Left renal cortex interstitium (tissue), 4 donors: ENCODE data around the gene CACNA1I. TPM values are rescaled to one million over a fixed set of nuclear protein-coding genes. Genes with fewer than 3 reads are reported as not detected.

Experiments
- DNase-seq, 4 donors: peaks; one replicate each; pipeline ENCODE4 v3.0.0-alpha.2; 2013; ENCODE audit warnings: low read depth in 4 of 4, low spot score in 2 of 4, missing footprints in 1 of 4
- polyA plus RNA-seq, 4 donors: library from polyadenylated mRNA; unstranded; fragments of 120-200 nt; gene quantifications; one replicate each; pipeline ENCODE4 v1.2.1, GENCODE V29; 2013; ENCODE audit not compliant: insufficient read length in 4 of 4

CACNA1I gene
- polyA plus RNA-seq, 4 donors, result 0.04 to 0.13 (median 0.06) TPM

- DNase-seq, result no peak
Measured at GRCh38 chr22:39646398-39647063, 76.0 kb downstream of the CACNA1I start.

GRCh38 chr22:39647836-39648629, 77.5 kb downstream of the CACNA1I start:
- DNase-seq, result no peak

- DNase-seq, result no peak
Measured at GRCh38 chr22:39648630-39648950, 78.0 kb downstream of the CACNA1I start.

GRCh38 chr22:39649500-39650089, 79.0 kb downstream of the CACNA1I start:
- no peak for DNase-seq

- no peak for DNase-seq
Measured at GRCh38 chr22:39651053-39651996, 80.8 kb downstream of the CACNA1I start.

GRCh38 chr22:39652990-39653786, 82.6 kb downstream of the CACNA1I start:
- DNase-seq, result no peak

- DNase-seq, result no peak
Measured at GRCh38 chr22:39653787-39654077, 83.2 kb downstream of the CACNA1I start.

GRCh38 chr22:39654131-39654926, 83.8 kb downstream of the CACNA1I start:
- DNase-seq, result no peak

- DNase-seq, result no peak
Measured at GRCh38 chr22:39655004-39655579, 84.5 kb downstream of the CACNA1I start.

GRCh38 chr22:39655831-39656230, 85.3 kb downstream of the CACNA1I start:
- DNase-seq, result no peak

- no peak for DNase-seq
Measured at GRCh38 chr22:39656495-39657490, 86.2 kb downstream of the CACNA1I start.

GRCh38 chr22:39658367-39658766, 87.8 kb downstream of the CACNA1I start:
- DNase-seq, result no peak

- no peak for DNase-seq
Measured at GRCh38 chr22:39658806-39659463, 88.4 kb downstream of the CACNA1I start.

GRCh38 chr22:39661501-39661841, 90.9 kb downstream of the CACNA1I start:
- no peak for DNase-seq

- DNase-seq, result no peak
Measured at GRCh38 chr22:39661842-39662685, 91.5 kb downstream of the CACNA1I start.

- DNase-seq, result no peak
Measured at GRCh38 chr22:39662686-39663052, 92.1 kb downstream of the CACNA1I start.

GRCh38 chr22:39663751-39664150, 93.2 kb downstream of the CACNA1I start:
- no peak for DNase-seq
